H1 (cell line): ENCODE data around the gene TMEM51. TPM values are rescaled to one million over a fixed set of nuclear protein-coding genes. Genes with fewer than 3 reads are reported as not detected.
A peak's percentile ranks its signal among the peaks of the same experiment; 100 is the strongest.

ENCODE experiments used
- CTCF ChIA-PET: fragments of 300-600 bp; sonication (Branson Sonifier 250); formaldehyde crosslinking; loops from one replicate; lab custom pipeline; 2021; ENCODE audit not compliant: partially characterized antibody; lab: Charles Lee
- POLR2A ChIA-PET: fragments of 300-600 bp; sonication (Branson Sonifier 250); formaldehyde crosslinking; loops from one replicate; lab custom pipeline; 2021; ENCODE audit warnings: inconsistent platforms; ENCODE audit not compliant: partially characterized antibody; lab: Charles Lee
- DNase-seq, 2 experiments: peaks; one replicate each; pipeline versions ENCODE4 v3.0.0 to v3.0.0-alpha.2; 2010 to 2022; ENCODE audit warnings: low spot score in 2 of 2, low read depth in 1 of 2, mixed read lengths in 1 of 2
- FAIRE-seq: peaks from 2 replicates; lab custom pipeline; 2011; peaks lifted over from hg19 to GRCh38; lab: Jason Lieb, UNC
- H2AFZ ChIP-seq: 2 replicates; pipeline ENCODE4 v1.8.1; 2012; ENCODE audit warnings: low read length, inconsistent platforms
- H2AK5ac ChIP-seq: 2 replicates; pipeline ENCODE4 v1.6.1; 2013; ENCODE audit warnings: low read depth, low read length
- H2BK120ac ChIP-seq: replicated peaks from 2 replicates; pipeline ENCODE3; 2013; ENCODE audit warnings: low read depth, low read length, inconsistent platforms
- H2BK12ac ChIP-seq: 2 replicates; pipeline ENCODE4 v1.6.1; 2013; ENCODE audit warnings: low read depth, low read length
- H2BK15ac ChIP-seq: 2 replicates; pipeline ENCODE4 v1.6.1; 2013; ENCODE audit warnings: low read length
- H2BK20ac ChIP-seq: 2 replicates; pipeline ENCODE4 v1.6.1; 2013; ENCODE audit warnings: low read length
- H2BK5ac ChIP-seq: 2 replicates; pipeline ENCODE4 v1.6.1; 2013; ENCODE audit warnings: low read depth, low read length
- H3K14ac ChIP-seq: 2 replicates; pipeline ENCODE4 v1.6.1; 2013; ENCODE audit warnings: inconsistent platforms; ENCODE audit not compliant: insufficient read length
- H3K18ac ChIP-seq: 2 replicates; pipeline ENCODE4 v1.6.1; 2013; ENCODE audit warnings: low read length; ENCODE audit errors: extremely low read depth
- H3K23ac ChIP-seq: 2 replicates; pipeline ENCODE4 v1.6.1; 2013; ENCODE audit warnings: inconsistent platforms; ENCODE audit not compliant: insufficient read length
- H3K23me2 ChIP-seq: 2 replicates; pipeline ENCODE4 v1.6.1; 2013; ENCODE audit warnings: low read depth, low read length
- H3K27ac ChIP-seq: 2 replicates; pipeline ENCODE4 v1.6.1; 2011; ENCODE audit warnings: low read depth, low read length, inconsistent platforms
- H3K27me3 ChIP-seq, 4 experiments: replicated peaks in 1 of 4; 1 replicate in 1 of 4; 2 replicates in 3 of 4; pipeline versions ENCODE4 v1.6.1 to v1.8.1; 2011 to 2013; ENCODE audit warnings: low read length in 3 of 4, mild to moderate bottlenecking in 3 of 4, inconsistent platforms in 2 of 4, mixed read lengths in 2 of 4, moderate library complexity in 1 of 4; ENCODE audit not compliant: control insufficient read depth in 3 of 4, insufficient read depth in 3 of 4; ENCODE audit errors: extremely low read depth in 1 of 4
- H3K36me3 ChIP-seq, 4 experiments: 2 replicates each; pipeline versions ENCODE4 v1.6.1 to v1.8.1; 2011 to 2013; ENCODE audit warnings: mild to moderate bottlenecking in 4 of 4, low read length in 3 of 4, moderate library complexity in 2 of 4, control low read depth in 1 of 4, inconsistent platforms in 1 of 4; ENCODE audit not compliant: insufficient read depth in 4 of 4, control insufficient read depth in 2 of 4
- H3K4ac ChIP-seq: replicated peaks from 2 replicates; pipeline ENCODE3; 2013; ENCODE audit warnings: low read length, low read depth, mixed read lengths, inconsistent platforms; ENCODE audit not compliant: insufficient read length
- H3K4me1 ChIP-seq, 4 experiments: replicated peaks in 1 of 4; 1 replicate in 1 of 4; 2 replicates in 3 of 4; pipeline versions ENCODE4 v1.6.1 to v1.8.1; 2011 to 2013; ENCODE audit warnings: low read length in 3 of 4, inconsistent platforms in 2 of 4, mixed read lengths in 1 of 4; ENCODE audit not compliant: insufficient read depth in 4 of 4, control insufficient read depth in 3 of 4
- H3K4me2 ChIP-seq, 2 experiments: 2 replicates each; pipeline versions ENCODE4 v1.6.1 to v1.8.1; 2011 to 2013; ENCODE audit warnings: low read depth in 2 of 2, low read length in 2 of 2, control low read depth in 1 of 2, inconsistent platforms in 1 of 2, mild to moderate bottlenecking in 1 of 2; ENCODE audit not compliant: insufficient read depth in 1 of 2
- H3K4me3 ChIP-seq, 4 experiments: fragments of 200-600, 300-600 bp in 1 of 4; sonication (generic), shearing (Covaris generic), sonication (Bioruptor Twin) in 1 of 4; 2 replicates each; pipeline versions ENCODE4 v1.5.1 to v1.8.1; 2011 to 2016; ENCODE audit warnings: low read length in 4 of 4, low read depth in 3 of 4, control low read depth in 2 of 4, inconsistent platforms in 2 of 4, mild to moderate bottlenecking in 2 of 4, mixed read lengths in 1 of 4, moderate library complexity in 1 of 4; ENCODE audit not compliant: insufficient read depth in 2 of 4; ENCODE audit errors: extremely low read depth in 1 of 4
- H3K56ac ChIP-seq: replicated peaks from 2 replicates; pipeline ENCODE3; 2013; ENCODE audit warnings: low read depth, mild to moderate bottlenecking, mixed read lengths, low read length, inconsistent platforms; ENCODE audit not compliant: insufficient read length
- H3K79me1 ChIP-seq: 2 replicates; pipeline ENCODE4 v1.6.1; 2013; ENCODE audit warnings: low read depth, low read length, control low read depth
- H3K79me2 ChIP-seq, 2 experiments: 2 replicates each; pipeline versions ENCODE4 v1.6.1 to v1.8.1; 2012 to 2013; ENCODE audit warnings: low read length in 2 of 2, mild to moderate bottlenecking in 2 of 2, inconsistent platforms in 1 of 2; ENCODE audit not compliant: insufficient read depth in 2 of 2, control insufficient read depth in 1 of 2
- H3K9ac ChIP-seq, 4 experiments: replicated peaks in 1 of 4; 1 replicate in 1 of 4; 2 replicates in 3 of 4; pipeline versions ENCODE4 v1.6.1 to v1.8.1; 2011 to 2013; ENCODE audit warnings: low read depth in 3 of 4, low read length in 3 of 4, control low read depth in 2 of 4, mild to moderate bottlenecking in 2 of 4, moderate library complexity in 2 of 4, inconsistent platforms in 1 of 4; ENCODE audit errors: extremely low read depth in 1 of 4
- H3K9me3 ChIP-seq, 2 experiments: 2 replicates each; pipeline versions ENCODE4 v1.6.1 to v1.8.1; 2012 to 2013; ENCODE audit warnings: mild to moderate bottlenecking in 2 of 2, moderate library complexity in 2 of 2, control low read depth in 1 of 2, inconsistent platforms in 1 of 2, low read depth in 1 of 2, low read length in 1 of 2, mixed read lengths in 1 of 2; ENCODE audit not compliant: insufficient read depth in 2 of 2
- H4K20me1 ChIP-seq, 2 experiments: replicated peaks in 1 of 2; 2 replicates each; pipeline versions ENCODE3 to v1.8.1; 2011 to 2013; ENCODE audit warnings: inconsistent platforms in 2 of 2, low read length in 2 of 2, mild to moderate bottlenecking in 1 of 2; ENCODE audit not compliant: insufficient read depth in 2 of 2, control insufficient read depth in 1 of 2
- H4K5ac ChIP-seq: 2 replicates; pipeline ENCODE4 v1.6.1; 2013; ENCODE audit warnings: low read length, low read depth, mixed read lengths, inconsistent platforms; ENCODE audit not compliant: insufficient read length
- H4K8ac ChIP-seq: 2 replicates; pipeline ENCODE4 v1.8.0; 2013; ENCODE audit warnings: mild to moderate bottlenecking, moderate library complexity, low read length, inconsistent platforms; ENCODE audit not compliant: insufficient read depth; ENCODE audit errors: extremely low read depth
- H4K91ac ChIP-seq: replicated peaks from 2 replicates; pipeline ENCODE3; 2013; ENCODE audit warnings: low read length, mixed read lengths, inconsistent platforms; ENCODE audit not compliant: insufficient read length
- CBX5 ChIP-seq: fragments of 300-800, 300-1000 bp; sonication (generic); IDR thresholded peaks from 2 replicates; pipeline ENCODE4 v1.7.1; 2016; ENCODE audit warnings: antibody characterized with exemption, low read length, low read depth
- CEBPB ChIP-seq: IDR thresholded peaks from 2 replicates; pipeline ENCODE4 v1.6.1; 2012; ENCODE audit warnings: low read depth, low read length
- E2F6 ChIP-seq: IDR thresholded peaks from 2 replicates; pipeline ENCODE4 v1.6.1; 2012; ENCODE audit warnings: inconsistent platforms
- EZH2 ChIP-seq: fragments of 200-600 bp; sonication (generic); IDR thresholded peaks from 2 replicates; pipeline ENCODE4 v1.7.1; 2012; ENCODE audit warnings: low read depth, mild to moderate bottlenecking, moderate library complexity, low read length, inconsistent platforms; ENCODE audit not compliant: severe bottlenecking
- GABPA ChIP-seq: IDR thresholded peaks from 2 replicates; pipeline ENCODE4 v1.6.1; 2011; ENCODE audit warnings: mild to moderate bottlenecking, low read length, moderate library complexity, borderline replicate concordance; ENCODE audit not compliant: insufficient read depth
- KDM5A ChIP-seq: fragments of 200-600 bp; IDR thresholded peaks from 2 replicates; pipeline ENCODE4 v1.7.1; 2012; ENCODE audit warnings: mild to moderate bottlenecking, low read length, inconsistent platforms, mixed read lengths
- MAX ChIP-seq: IDR thresholded peaks from 2 replicates; pipeline ENCODE4 v1.6.1; 2012; ENCODE audit warnings: inconsistent platforms
- PHF8 ChIP-seq: fragments of 200-600 bp; sonication (generic); conservative IDR thresholded peaks from 2 replicates; pipeline ENCODE4 v1.7.1; 2012; ENCODE audit warnings: low read depth, mild to moderate bottlenecking, inconsistent platforms, low read length, moderate library complexity
- RXRA ChIP-seq: IDR thresholded peaks from 2 replicates; pipeline ENCODE4 v1.6.1; 2011; ENCODE audit warnings: low read depth, mild to moderate bottlenecking, low read length, moderate library complexity; ENCODE audit not compliant: insufficient read depth
- SIRT6 ChIP-seq: IDR thresholded peaks from one replicate; pipeline ENCODE4 v1.7.1; 2012; ENCODE audit warnings: low read length, inconsistent platforms
- ZNF274 ChIP-seq: IDR thresholded peaks from 2 replicates; pipeline ENCODE4 v1.7.0; 2012; ENCODE audit warnings: low read length, borderline replicate concordance; ENCODE audit errors: extremely low read depth
- WGBS, 2 experiments: shearing (Covaris generic) in 1 of 2; methylation state at CpG; one replicate each; pipeline versions ENCODE4 v1.1.6 to v1.1.7; 2013 to 2015; ENCODE audit warnings: low lambda C conversion rate in 2 of 2, mixed read lengths in 2 of 2, inconsistent platforms in 1 of 2, low coverage in 1 of 2, missing lambda C conversion rate in 1 of 2; ENCODE audit not compliant: insufficient replicate concordance in 2 of 2, insufficient coverage in 1 of 2, insufficient read length in 1 of 2; ENCODE audit errors: extremely low coverage in 1 of 2, missing lambda C conversion rate in 1 of 2; 5-methylcytosine and 5-hydroxymethylcytosine counted together
- polyA plus RNA-seq, 7 experiments: library from polyadenylated mRNA; depleted of rRNA in 3 of 7; stranded (reverse) in 5 of 7; unstranded in 2 of 7; fragments of >200 nt in 5 of 7; fragments of 200-250 nt in 2 of 7; gene quantifications; 1 replicate in 5 of 7; 2 replicates in 1 of 7; 4 replicates in 1 of 7; pipeline versions ENCODE4 v1.2.1 to v1.2.3, GENCODE V29; 2011 to 2013; ENCODE audit warnings: missing spikeins in 2 of 7, mixed read lengths in 2 of 7
- total RNA-seq: library from RNA; stranded (reverse); fragmentation: NEBNext Ultra II Directional; extraction: Animal tissue kit (Norgen Biotek cat#: 25700); gene quantifications from 2 replicates; pipeline ENCODE4 v1.2.1, GENCODE V29; 2021

TMEM51 gene
- total and polyA plus RNA-seq, 2 of the 8 experiments (the other 6 are each of a cell fraction or from before 2014, with no cell fraction given) = 9.9 to 10.7 TPM

GRCh38 chr1:15168479-15168878 lies 14.9 kb downstream of the TMEM51 start:
- H2BK15ac ChIP-seq = 0 out of 2 replicates have a peak overlapping the region, but pooled peaks have one; percentile 72
- no peaks in the 10 kb centered on the region for H3K9me3 ChIP-seq
- no peak overlapping the region for H3K4me3 ChIP-seq
- no peak overlapping the region for H3K23ac ChIP-seq
- H3K79me1 ChIP-seq = no peaks in the 10 kb centered on the region; the same call in 1 of the 2 replicates
- TF ChIP-seq CEBPB (no peak), ZNF274 (no peak), EZH2 (no peak), CBX5 (no peak), GABPA (no peak), RXRA (no peak), E2F6 (no peak), MAX (no peak), PHF8 (no peak), SIRT6 (no peak), KDM5A (no peak)
- FAIRE-seq (no peak), DNase-seq (no peak)
- no peaks in the 10 kb centered on the region for H3K27me3 ChIP-seq
- no peak overlapping the region for H3K18ac ChIP-seq
- no peak overlapping the region for H3K9ac ChIP-seq
- H2AK5ac ChIP-seq = no peak overlapping the region
- peaks cover 0 to 12% of the 10 kb centered on the region in 2 experiments; a peak in 2 of 4 replicates for H3K79me2 ChIP-seq
- no peak overlapping the region for H2BK12ac ChIP-seq
- H3K14ac ChIP-seq = no peak overlapping the region
- no peak overlapping the region for H2BK20ac ChIP-seq
- H3K27ac ChIP-seq = no peak overlapping the region
- POLR2A ChIA-PET = interaction anchor here (1.1 kb wide), 1 partner anchor 12 kb away, joined by 3 read pairs; no protein-coding TSS in a partner anchor
- H3K4me1 ChIP-seq = peaks cover 0 to 7% (median 0%) of the 10 kb centered on the region in 4 experiments; a peak in 3 of 7 replicates
- WGBS, 2 experiments = 83% methylated on average over 5 of the region's 5 CpGs; no CpG with 5 or more reads in 1 of the 2 experiments
- no peaks in the 10 kb centered on the region for H4K20me1 ChIP-seq
- no peak overlapping the region for H3K4me2 ChIP-seq
- no peak overlapping the region for H4K91ac ChIP-seq
- no peaks in the 10 kb centered on the region for H3K36me3 ChIP-seq
- no peak overlapping the region for H2BK5ac ChIP-seq
- H2BK120ac ChIP-seq = no peak overlapping the region
- no peak overlapping the region for H4K5ac ChIP-seq
- H3K4ac ChIP-seq = no peak overlapping the region
- CTCF ChIA-PET = interaction anchor here (1.0 to 1.6 kb wide), 5 partner anchors 8 to 104 kb away, joined by 3 to 5 read pairs (median 4); partner anchors contain the start of gene TMEM51
- H2AFZ ChIP-seq = no peak overlapping the region
- H3K23me2 ChIP-seq = no peaks in the 10 kb centered on the region
- no peak overlapping the region for H3K56ac ChIP-seq
- no peak overlapping the region for H4K8ac ChIP-seq
